ENCODE measurements around the gene ASB15.

- TF ChIP-seq CTCF (IDR thresholded peaks at IDR 0.05) (no peak), POLR2A (IDR thresholded peaks at IDR 0.05) (no peak), POLR2AphosphoS5 (IDR thresholded peaks at IDR 0.05) (no peak), EP300 (IDR thresholded peaks at IDR 0.05) (no peak)
Measured at GRCh38 chr7:123643495-123644441, 42.1 kb downstream of the ASB15 start.
